ENCODE data around the gene DMBX1.

The DMBX1 gene

DNA sequence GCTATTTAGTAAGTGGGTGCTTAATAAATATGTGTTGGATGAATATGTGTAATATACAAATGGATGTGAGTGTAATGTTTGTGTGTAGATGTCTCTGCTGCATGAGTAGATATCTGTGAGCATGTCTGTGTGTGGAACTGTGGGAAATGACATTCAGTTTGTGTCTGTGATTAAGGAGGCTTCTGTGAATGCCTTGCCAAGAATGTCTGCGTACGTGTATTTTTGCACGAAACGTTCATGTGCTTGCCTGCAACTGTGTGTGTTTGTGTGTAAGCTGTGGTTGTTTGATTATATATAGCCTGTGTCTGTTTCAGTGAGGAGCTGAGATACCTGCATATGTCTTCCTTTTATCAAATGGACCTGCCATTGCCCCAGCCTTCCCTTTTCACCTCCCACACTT is 13.8 kb downstream of the DMBX1 start:
- DNase-seq (ENCODE audit: low read depth in 3 of 3): no peak

DNA sequence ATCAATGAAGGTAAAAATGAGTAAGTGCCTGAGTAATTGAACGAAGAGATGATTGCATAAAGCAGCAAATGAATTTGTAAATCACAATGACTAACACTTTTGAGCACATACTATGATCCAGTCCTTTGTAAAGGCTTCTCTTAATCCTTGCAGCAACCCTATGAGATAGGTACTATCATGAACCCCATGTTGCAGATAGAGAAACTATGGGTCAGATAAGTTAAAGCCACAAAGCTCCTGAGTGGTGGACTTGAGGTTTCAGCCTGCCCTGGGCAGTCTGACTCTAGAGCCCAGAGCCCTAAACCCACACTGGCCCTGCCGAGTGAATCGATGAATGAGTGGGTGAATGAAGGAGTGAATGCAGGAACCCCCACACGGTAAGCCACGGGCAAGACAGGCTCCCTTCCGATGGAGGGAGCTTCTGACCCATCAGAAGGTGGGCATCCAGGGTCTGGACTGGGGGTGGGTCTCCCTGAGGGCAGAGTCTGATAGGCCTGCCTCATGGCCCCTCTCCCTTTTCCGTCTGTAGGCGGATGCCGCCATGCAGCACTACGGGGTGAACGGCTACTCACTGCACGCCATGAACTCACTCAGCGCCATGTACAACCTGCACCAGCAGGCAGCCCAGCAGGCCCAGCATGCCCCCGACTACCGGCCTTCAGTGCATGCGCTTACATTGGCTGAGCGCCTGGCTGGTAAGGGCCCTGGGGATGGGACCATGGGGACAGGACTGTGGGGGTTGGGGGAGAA is 17.0 kb downstream of the DMBX1 start:
- no peak for DNase-seq (ENCODE audit: low read depth in 3 of 3)

- no peak for DNase-seq (ENCODE audit: low read depth in 3 of 3)
These were observed 19.1 kb downstream of the DMBX1 start for GRCh38 chr1:46508757-46509156.

- DNase-seq (ENCODE audit: low read depth in 3 of 3): no peak
These were observed 20.8 kb downstream of the DMBX1 start for GRCh38 chr1:46510341-46510997.

GRCh38 chr1:46510998-46511365 is 21.3 kb downstream of the DMBX1 start:
- DNase-seq (ENCODE audit: low read depth in 3 of 3): no peak

DNA sequence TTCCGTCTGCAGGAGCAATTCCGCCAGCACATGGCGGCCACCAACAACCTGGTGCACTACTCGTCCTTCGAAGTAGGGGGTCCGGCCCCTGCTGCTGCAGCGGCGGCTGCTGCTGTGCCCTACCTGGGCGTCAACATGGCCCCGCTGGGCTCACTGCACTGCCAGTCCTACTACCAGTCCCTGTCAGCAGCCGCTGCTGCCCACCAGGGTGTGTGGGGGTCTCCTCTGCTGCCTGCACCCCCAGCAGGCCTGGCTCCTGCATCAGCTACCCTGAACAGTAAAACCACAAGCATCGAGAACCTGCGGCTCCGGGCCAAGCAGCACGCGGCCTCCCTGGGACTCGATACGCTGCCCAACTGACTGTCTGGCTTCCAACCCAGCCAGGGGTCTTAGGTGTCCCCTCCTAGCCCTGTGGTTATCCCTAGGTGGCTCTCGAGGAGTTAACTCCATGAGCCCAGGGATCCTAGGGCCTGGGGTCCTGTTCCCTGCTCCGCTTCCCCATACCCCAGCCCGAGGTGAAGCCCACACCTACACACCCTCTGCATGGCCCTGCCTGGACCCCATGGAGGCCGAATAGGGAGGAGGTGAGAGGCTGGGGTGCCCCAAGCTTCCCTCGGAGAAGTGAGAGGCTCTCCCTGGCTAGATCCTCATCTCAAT is 22.6 kb downstream of the DMBX1 start:
- DNase-seq (ENCODE audit: low read depth in 3 of 3): no peak

- no peak for DNase-seq (ENCODE audit: low read depth in 3 of 3)
These were observed 23.2 kb downstream of the DMBX1 start for GRCh38 chr1:46512792-46513190.

- no peak for DNase-seq (ENCODE audit: low read depth in 3 of 3)
These were observed 23.9 kb downstream of the DMBX1 start for GRCh38 chr1:46513536-46513935.

GRCh38 chr1:46515576-46515975 is 25.9 kb downstream of the DMBX1 start:
- no peak for DNase-seq (ENCODE audit: low read depth in 3 of 3)

- DNase-seq (ENCODE audit: low read depth in 3 of 3): no peak
These were observed 26.7 kb downstream of the DMBX1 start for GRCh38 chr1:46516200-46516950.

DNA sequence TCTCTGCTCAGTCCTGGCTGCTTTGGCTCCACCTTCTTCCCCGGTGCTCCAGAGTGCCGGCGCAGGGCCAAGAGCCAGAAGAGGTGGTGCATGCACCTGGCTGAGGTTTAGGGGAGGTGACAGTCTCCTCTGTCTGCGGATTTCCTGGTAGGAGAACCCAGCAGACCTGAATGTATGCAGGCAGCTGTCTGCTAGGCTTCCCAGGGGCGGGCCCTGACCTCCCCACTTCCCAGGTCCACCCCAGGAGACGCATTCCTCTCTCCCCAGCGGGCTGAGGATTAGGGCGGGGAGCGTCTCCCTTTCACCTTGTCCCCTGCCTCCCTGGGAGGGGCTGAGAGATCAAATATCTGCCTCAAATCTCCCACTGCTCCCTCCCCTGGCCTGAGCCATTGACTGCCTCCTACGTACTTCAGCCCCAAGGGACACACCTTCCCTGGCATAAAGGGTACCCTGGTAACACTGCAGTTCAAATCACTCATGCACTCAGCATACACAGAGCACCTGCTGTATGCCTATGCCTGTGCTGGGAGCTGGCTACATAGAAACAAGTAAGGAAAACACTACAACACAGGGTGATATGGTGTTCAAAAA is 27.5 kb downstream of the DMBX1 start:
- DNase-seq (ENCODE audit: low read depth in 3 of 3): no peak

- DNase-seq (ENCODE audit: low read depth in 3 of 3): no peak
These were observed 28.4 kb downstream of the DMBX1 start for GRCh38 chr1:46517932-46518498.

DNA sequence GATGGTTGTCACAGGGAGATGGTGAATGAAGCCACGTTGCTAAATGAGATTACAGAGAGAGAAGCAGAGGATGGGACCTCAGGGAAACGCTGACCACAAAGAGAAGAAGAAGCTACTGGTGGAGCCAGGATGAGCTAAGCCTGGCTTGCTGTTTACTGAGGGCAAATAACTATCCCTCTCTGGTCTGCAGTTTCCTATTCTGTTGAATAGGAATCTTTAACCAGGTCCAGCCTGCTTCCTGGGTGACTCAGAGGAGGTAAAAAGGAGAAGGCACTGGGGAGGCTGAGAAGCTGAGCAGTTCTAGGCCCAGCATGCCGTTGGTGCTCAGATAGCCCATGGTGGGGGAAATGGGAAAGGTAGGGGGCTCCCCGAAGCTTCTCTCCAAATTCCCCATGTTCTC is 29.6 kb downstream of the DMBX1 start:
- DNase-seq (ENCODE audit: low read depth in 3 of 3): no peak

- no peak for DNase-seq (ENCODE audit: low read depth in 3 of 3)
These were observed 30.7 kb downstream of the DMBX1 start for GRCh38 chr1:46520063-46520911.

- DNase-seq (ENCODE audit: low read depth in 3 of 3): no peak
These were observed 31.8 kb downstream of the DMBX1 start for GRCh38 chr1:46521414-46521813.

DNA sequence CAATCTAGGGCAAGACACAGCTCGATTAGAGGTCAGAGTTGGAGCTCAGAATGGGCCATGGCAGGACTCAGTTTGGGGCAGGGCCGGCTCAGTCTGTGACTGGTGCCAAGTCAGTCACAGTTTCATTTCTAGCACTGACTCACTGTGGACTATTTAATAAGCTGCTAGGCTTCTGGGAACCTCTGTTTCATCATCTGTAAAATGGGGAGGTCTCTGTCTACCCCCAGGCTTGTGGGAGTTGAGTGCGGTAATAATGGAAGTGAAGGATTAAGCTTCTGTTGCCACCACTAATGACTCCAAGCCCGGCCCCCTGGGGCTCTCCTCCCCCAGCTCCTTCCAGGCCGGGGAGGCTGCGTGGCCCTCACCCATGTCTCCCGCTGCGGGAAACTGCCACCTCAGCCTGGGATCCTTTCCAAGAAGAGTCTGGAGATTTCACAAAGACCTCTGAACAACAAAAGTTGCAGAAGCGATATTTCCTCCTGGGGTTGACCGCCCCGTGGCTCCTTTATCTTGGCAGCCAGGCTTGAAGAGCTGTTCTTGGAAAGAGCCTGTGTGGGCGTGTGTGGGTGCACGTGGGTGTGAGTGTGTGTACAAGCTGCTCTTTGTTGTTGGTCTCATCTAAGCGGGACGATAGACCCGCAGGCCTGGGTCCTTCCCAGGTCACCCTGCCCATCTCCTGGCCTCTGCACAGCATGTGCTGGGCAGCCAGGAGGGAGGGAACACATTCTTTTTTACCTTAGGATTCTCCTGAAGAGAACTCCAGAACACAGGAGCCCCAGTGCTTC is 32.7 kb downstream of the DMBX1 start:
- no peak for DNase-seq (ENCODE audit: low read depth in 3 of 3)

GRCh38 chr1:46522969-46523320 is 33.3 kb downstream of the DMBX1 start:
- no peak for DNase-seq (ENCODE audit: low read depth in 3 of 3)

DNA sequence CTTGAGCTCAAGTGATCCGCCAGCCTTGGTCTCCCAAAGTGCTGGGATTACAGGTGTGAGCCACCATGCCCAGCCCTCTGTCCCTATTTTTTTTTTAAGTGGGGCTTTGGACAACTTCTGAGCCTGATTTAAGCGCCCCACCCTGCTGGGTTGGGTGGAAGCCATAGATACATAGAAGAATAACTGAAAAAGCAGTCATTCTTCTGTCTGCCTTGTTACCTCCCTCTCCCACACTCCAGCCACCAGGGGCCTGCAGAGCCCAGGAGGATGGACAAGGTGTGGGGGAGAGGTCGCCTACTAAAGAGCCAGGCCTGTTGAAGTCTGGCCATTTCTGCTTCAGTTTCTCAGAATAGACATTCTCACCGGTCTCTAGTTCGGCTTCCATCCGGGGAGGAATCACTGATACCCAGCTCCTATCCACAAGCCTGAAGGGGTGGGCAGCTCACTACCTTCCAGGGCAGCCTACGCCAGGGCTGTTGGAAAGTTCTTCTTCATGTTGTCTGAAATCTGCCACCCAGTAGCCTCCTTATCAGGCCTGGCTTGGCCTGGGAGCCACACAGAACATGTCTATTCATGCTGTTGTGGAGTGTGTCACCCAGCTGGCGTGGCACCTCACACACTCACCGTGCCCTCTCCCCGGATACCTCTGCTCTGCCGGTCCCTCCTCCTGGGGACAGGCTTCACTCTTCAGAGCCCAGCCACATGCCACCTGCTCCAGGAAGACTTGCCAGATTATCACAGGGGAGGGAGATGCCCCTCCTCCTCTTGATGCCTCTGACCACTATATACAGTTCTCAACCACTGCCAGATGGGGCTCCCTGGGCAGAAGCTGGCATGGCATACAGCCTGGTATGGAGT is 34.1 kb downstream of the DMBX1 start:
- DNase-seq (ENCODE audit: low read depth in 3 of 3): no peak

- no peak for DNase-seq (ENCODE audit: low read depth in 3 of 3)
These were observed 35.2 kb downstream of the DMBX1 start for GRCh38 chr1:46524843-46525242.

All from stimulated activated CD4-positive, alpha-beta T cell treated with anti-CD3 and anti-CD28 coated beads, TNF-alpha, amount 100 ng/mL, for 4 hours (primary cell).